Measurements from ENCODE around the gene PHOSPHO2. TPM values are rescaled to one million over a fixed set of nuclear protein-coding genes. Genes with fewer than 3 reads are reported as not detected.

The PHOSPHO2 gene
- total RNA-seq, 1 donor from 2014 or later = 2.4 TPM

- intact Hi-C loops (cut with micrococcal nuclease) = no loop called here
Observed at GRCh38 chr2:169715379-169716237, 21.3 kb downstream of the PHOSPHO2 start.

GRCh38 chr2:169716238-169716886 is 22.1 kb downstream of the PHOSPHO2 start:
- intact Hi-C loops (cut with micrococcal nuclease) = no loop called here

- intact Hi-C loops (cut with micrococcal nuclease) = no loop called here
Observed at GRCh38 chr2:169716938-169717690, 22.8 kb downstream of the PHOSPHO2 start.

GRCh38 chr2:169717691-169718063 is 23.4 kb downstream of the PHOSPHO2 start:
- intact Hi-C loops (cut with micrococcal nuclease) = no loop called here

GRCh38 chr2:169718930-169719504 is 24.7 kb downstream of the PHOSPHO2 start:
- intact Hi-C loops (cut with micrococcal nuclease) = no loop called here

GRCh38 chr2:169721016-169721415 is 26.7 kb downstream of the PHOSPHO2 start:
- intact Hi-C loops (cut with micrococcal nuclease) = no loop called here

GRCh38 chr2:169727065-169727464 is 32.8 kb downstream of the PHOSPHO2 start:
- intact Hi-C loops (cut with micrococcal nuclease) = no loop called here

GRCh38 chr2:169729274-169729605 is 35.0 kb downstream of the PHOSPHO2 start:
- intact Hi-C loops (cut with micrococcal nuclease) = no loop called here

GRCh38 chr2:169732075-169732474 is 37.8 kb downstream of the PHOSPHO2 start:
- intact Hi-C loops (cut with micrococcal nuclease) = loop anchor here (5.0 kb wide), 1 partner anchor 40 kb away; the partner anchor contains the start of genes CFAP210 and PHOSPHO2

- intact Hi-C loops (cut with micrococcal nuclease) = loop anchor here (5.0 kb wide), 1 partner anchor 40 kb away; the partner anchor contains the start of genes CFAP210 and PHOSPHO2
Observed at GRCh38 chr2:169732583-169733358, 38.5 kb downstream of the PHOSPHO2 start.

GRCh38 chr2:169734169-169734847 is 40.0 kb downstream of the PHOSPHO2 start:
- intact Hi-C loops (cut with micrococcal nuclease) = loop anchor here (5.0 kb wide), 1 partner anchor 42 kb away; the partner anchor contains the start of genes CFAP210 and PHOSPHO2

- intact Hi-C loops (cut with micrococcal nuclease) = no loop called here
Observed at GRCh38 chr2:169735623-169736022, 41.4 kb downstream of the PHOSPHO2 start.

GRCh38 chr2:169736902-169737301 is 42.6 kb downstream of the PHOSPHO2 start:
- intact Hi-C loops (cut with micrococcal nuclease) = no loop called here

GRCh38 chr2:169738566-169739229 is 44.4 kb downstream of the PHOSPHO2 start:
- intact Hi-C loops (cut with micrococcal nuclease) = no loop called here

GRCh38 chr2:169739351-169739750 is 45.1 kb downstream of the PHOSPHO2 start:
- intact Hi-C loops (cut with micrococcal nuclease) = no loop called here

GRCh38 chr2:169743549-169743948 is 49.3 kb downstream of the PHOSPHO2 start:
- intact Hi-C loops (cut with micrococcal nuclease) = no loop called here

- intact Hi-C loops (cut with micrococcal nuclease) = no loop called here
Observed at GRCh38 chr2:169746240-169746639, 52.0 kb downstream of the PHOSPHO2 start.

GRCh38 chr2:169748319-169748718 is 54.0 kb downstream of the PHOSPHO2 start:
- intact Hi-C loops (cut with micrococcal nuclease) = no loop called here

Data from T-helper 2 cell treated with Interferon-gamma antibody and Interleukin-4, amounts not matched to agents 100 ng/mL and 5 ng/mL, for 36 hours (primary cell).